ENCODE results near the gene NPM1.
"Not testable (repeated sequence)": the region's sequence is repeated elsewhere in the genome, so short reads cannot be mapped to it uniquely, and the experiment has no call there.

NPM1 gene

GRCh38 chr5:171379961-171380360 lies 7.7 kb upstream of the NPM1 start:
- H3K9me3 Mint-ChIP-seq: no peaks in the 10 kb centered on the region
- H3K27me3 Mint-ChIP-seq (ENCODE audit: low read depth): no peaks in the 10 kb centered on the region
- H3K4me3 Mint-ChIP-seq: no peak overlapping the region

GRCh38 chr5:171384416-171384815 lies 3.2 kb upstream of the NPM1 start:
- H3K9me3 Mint-ChIP-seq; H3K4me1 Mint-ChIP-seq; H3K4me3 Mint-ChIP-seq; H3K27ac Mint-ChIP-seq; H3K36me3 Mint-ChIP-seq (ENCODE audit: low read depth); H3K27me3 Mint-ChIP-seq (ENCODE audit: low read depth): not testable (repeated sequence)

More at GRCh38 chr5:171379961-171380360, 7.7 kb upstream of the NPM1 start:
- Mint-ChIP-seq H3K27ac (no peak overlapping the region), H3K4me1 (no peaks in the 10 kb centered on the region), H3K36me3 (ENCODE audit: low read depth) (no peaks in the 10 kb centered on the region)
- TF ChIP-seq CTCF (IDR thresholded peaks at IDR 0.05; ENCODE audit: unreplicated experiment in 3 of 3): no peak

- peaks cover 13% of the 10 kb centered on the region for H3K36me3 Mint-ChIP-seq (ENCODE audit: low read depth)
- H3K9me3 Mint-ChIP-seq; H3K27ac Mint-ChIP-seq; H3K27me3 Mint-ChIP-seq (ENCODE audit: low read depth); H3K4me1 Mint-ChIP-seq: not testable (repeated sequence)
- H3K4me3 Mint-ChIP-seq: peak overlapping the region in 1 of 3 experiments; percentile 6
These were observed 2.6 kb upstream of the NPM1 start for GRCh38 chr5:171384999-171385398.

- Mint-ChIP-seq H3K36me3 (ENCODE audit: low read depth) (peaks cover 21% of the 10 kb centered on the region), H3K27ac (peak overlapping the region in 2 of 3 experiments; percentile 98 to 99), H3K9me3 (no peaks in the 10 kb centered on the region), H3K4me3 (peak overlapping the region; percentile 72 to 76 (median 73)), H3K27me3 (ENCODE audit: low read depth) (no peaks in the 10 kb centered on the region), H3K4me1 (peaks cover 18% of the 10 kb centered on the region)
- TF ChIP-seq CTCF (IDR thresholded peaks at IDR 0.05; ENCODE audit: unreplicated experiment in 3 of 3): no peak
These were observed 1.5 kb upstream of the NPM1 start for GRCh38 chr5:171386006-171386671.

- H3K4me1 Mint-ChIP-seq: peaks cover 24% of the 10 kb centered on the region
- no peaks in the 10 kb centered on the region for H3K27me3 Mint-ChIP-seq (ENCODE audit: low read depth)
- H3K27ac Mint-ChIP-seq: peak overlapping the region; percentile 98 to 100 (median 99)
- TF ChIP-seq CTCF (IDR thresholded peaks at IDR 0.05; ENCODE audit: unreplicated experiment in 3 of 3): no peak
- no peaks in the 10 kb centered on the region for H3K9me3 Mint-ChIP-seq
- H3K36me3 Mint-ChIP-seq (ENCODE audit: low read depth): peaks cover 29% of the 10 kb centered on the region
- H3K4me3 Mint-ChIP-seq: peak overlapping the region; percentile 97 to 99 (median 99)
These were observed 746 bp upstream of the NPM1 start for GRCh38 chr5:171386861-171387344.

GRCh38 chr5:171387970-171388815 lies 544 bp downstream of the NPM1 start:
- Mint-ChIP-seq H3K4me1 (peaks cover 30% of the 10 kb centered on the region), H3K4me3 (peak overlapping the region; percentile 97 to 99 (median 99)), H3K27me3 (ENCODE audit: low read depth) (no peaks in the 10 kb centered on the region), H3K27ac (peak overlapping the region; percentile 98 to 100 (median 99)), H3K36me3 (ENCODE audit: low read depth) (peaks cover 41% of the 10 kb centered on the region), H3K9me3 (no peaks in the 10 kb centered on the region)
- TF ChIP-seq CTCF (IDR thresholded peaks at IDR 0.05; ENCODE audit: unreplicated experiment in 3 of 3): no peak
